GM21447 (cell line): Measurements from ENCODE around the gene ADGRB2.

Experiments used
- ATAC-seq: cut with Tn5 transposase; IDR thresholded peaks from one replicate; pipeline ENCODE4 v1.9.1; 2021; ENCODE audit not compliant: unreplicated experiment

ADGRB2 gene

DNA sequence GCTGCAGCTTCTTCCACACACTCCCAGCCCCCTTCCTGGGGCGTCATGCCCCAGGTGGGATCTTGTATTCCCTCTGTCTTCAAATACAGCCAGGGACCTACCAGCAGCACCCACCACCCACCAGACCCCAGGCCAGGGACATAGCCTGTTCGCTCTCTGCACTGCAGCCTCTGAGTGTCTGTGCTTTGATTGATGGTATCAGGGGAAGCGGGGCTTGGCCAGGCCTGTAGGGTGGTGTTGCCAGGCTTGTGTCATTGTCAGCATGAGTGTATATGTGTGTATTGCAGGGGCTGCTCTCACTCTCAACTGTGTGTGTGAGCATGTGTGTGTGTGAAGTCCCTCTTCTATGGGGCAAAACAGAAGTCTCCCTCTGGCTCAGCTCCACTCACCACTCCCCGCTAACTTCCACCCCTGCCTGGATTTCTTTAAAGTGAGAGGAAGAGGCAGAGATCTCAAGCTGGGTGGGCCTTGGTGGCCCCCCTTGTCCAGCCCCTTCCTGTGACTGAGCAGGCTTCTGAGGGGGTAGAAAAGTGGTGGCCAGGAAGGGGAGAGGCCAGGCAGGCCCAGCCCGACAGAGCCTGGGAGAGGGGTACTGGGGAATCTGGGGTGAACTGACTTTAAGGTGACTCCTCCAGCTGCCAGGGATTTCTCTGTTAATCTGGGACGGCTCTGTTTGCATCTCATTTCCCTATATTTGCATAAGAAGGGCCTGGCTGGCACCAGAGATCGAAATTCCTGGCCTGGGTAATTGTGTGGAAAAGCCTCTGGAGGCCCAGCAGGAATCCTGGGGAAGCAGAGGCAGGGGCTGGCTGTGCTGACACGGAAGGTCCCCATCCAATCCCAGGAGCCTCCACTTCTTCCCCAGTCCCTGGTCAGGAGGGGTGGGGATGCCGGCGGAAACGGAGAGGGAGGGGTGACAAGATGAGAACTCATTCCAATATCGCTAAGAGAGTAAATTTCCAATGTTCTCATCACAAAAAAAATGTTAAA is 18.6 kb upstream of the ADGRB2 start:
- no peak for ATAC-seq

GRCh38 chr1:31781756-31782371 is 17.7 kb upstream of the ADGRB2 start:
- ATAC-seq: no peak

DNA sequence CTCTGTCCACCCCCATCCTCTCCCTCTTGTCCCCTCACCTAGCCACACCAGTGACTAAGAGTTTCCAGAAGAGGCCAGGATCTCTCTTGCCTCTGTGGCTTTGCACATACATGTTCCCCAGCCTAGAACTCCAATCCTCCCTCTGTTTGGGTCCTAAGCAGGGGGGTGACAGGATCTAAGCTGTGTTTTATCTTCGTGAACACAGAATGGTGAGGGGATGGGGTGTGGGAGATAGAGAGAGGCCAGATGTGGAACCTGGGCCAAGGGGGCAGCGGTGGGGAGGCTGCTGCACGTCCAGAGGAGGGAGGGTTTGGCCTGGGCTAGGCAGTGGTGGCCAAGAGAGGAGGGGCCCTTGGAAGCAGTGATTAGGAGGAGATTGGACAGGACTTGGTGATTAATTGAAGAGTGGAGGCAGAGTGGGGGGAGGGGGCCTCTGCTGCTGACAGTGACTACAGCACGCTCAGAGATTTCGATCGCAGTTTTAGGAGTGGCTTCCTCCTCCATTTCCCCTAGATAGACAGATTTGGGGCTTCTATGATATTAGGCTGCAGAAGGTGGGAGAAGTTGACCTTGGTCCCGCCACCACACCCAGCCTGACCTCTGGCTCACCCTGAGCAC is 17.1 kb upstream of the ADGRB2 start:
- ATAC-seq: no peak

DNA sequence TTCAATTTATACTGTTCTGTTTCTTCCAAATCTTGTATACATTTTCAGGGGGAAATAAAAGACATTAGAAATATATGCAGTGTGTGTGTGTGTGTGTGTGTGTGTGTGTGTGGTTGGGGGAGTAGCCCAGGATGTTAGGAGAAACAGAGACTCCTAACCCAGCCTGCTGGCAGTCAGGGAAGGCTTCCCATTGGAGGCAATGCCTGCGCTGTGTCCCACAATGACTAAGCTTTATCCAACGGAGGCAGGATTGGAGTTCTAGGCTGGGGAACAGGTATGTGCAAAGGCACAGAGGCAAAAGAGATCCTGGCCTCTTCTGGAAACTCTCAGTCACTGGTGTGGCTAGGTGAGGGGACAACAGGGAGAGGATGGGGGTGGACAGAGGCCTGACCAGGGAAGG is 16.5 kb upstream of the ADGRB2 start:
- ATAC-seq: no peak

- ATAC-seq: no peak
Observed at GRCh38 chr1:31779687-31780086, 15.5 kb upstream of the ADGRB2 start.

GRCh38 chr1:31778763-31779488 is 14.8 kb upstream of the ADGRB2 start:
- no peak for ATAC-seq

DNA sequence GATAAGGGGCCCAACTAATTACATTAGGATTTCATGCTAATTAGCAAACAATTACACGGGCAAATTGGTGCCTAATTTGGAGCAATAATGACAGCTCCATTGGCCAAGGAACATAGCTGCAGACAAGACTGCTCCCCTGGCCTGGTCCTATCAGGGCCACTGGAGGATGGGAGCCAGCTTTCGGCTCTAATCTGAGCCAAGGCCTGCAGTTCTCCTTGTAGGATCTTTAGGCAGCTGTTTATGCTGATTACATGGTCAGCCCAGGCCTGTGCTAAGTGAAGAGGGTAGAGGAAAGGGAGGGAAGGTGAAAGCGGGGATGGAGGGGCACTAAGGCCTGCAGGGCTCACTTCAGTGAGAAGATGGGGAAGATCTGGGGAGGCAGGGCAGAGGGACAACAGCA is 12.4 kb upstream of the ADGRB2 start:
- no peak for ATAC-seq

- no peak for ATAC-seq
Observed at GRCh38 chr1:31776032-31776431, 11.9 kb upstream of the ADGRB2 start.

- ATAC-seq: no peak
Observed at GRCh38 chr1:31775210-31775999, 11.3 kb upstream of the ADGRB2 start.

GRCh38 chr1:31774495-31774894 is 10.4 kb upstream of the ADGRB2 start:
- no peak for ATAC-seq

DNA sequence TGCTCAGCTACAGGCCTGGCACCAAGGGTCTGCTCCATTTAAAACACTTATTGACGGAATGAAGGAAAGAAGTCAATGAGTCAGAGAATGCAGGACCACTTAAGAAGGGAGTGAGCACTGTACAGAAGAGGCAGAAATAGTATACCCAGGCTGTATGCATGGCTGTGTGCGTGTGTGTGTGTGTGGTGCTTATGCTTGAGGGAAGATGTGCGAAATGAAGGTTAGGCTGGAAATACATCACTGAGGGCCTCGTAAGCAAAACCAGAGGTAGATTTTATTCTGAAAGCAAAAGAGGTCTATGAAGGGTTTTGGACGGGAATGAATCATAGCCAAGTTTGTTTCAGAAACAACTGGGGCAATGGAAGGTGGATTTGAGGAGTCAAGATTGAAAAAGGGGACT is 9.7 kb upstream of the ADGRB2 start:
- no peak for ATAC-seq

DNA sequence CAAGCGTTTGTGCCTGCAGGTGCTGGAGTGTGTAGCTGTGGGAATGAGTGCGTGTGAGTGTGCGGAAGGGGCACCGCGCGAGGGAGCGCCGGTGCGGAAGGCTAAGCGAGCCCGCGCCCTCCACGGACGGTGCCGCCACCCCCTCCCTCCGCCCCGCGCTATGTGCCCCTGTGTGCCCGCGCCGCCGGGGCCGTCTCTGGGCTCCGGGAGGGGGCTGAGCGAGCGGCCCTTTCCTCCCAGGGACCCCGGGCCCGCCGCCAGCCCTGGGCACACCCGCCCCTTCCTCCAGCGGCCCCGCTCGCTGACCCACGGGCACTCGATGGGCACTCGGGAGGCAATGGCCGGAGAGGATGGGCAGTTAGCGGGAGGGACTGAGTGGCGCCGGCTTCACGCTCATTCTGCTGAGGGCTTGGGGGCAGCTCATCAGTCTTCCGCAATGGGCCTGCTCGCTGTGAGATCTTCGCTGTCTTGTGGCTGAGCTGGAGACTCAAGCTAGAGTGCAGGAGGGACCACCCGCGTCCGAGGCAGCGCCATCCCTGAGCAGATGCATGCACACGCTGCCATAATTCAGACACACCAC is 8.6 kb upstream of the ADGRB2 start:
- ATAC-seq: no peak

- no peak for ATAC-seq
Observed at GRCh38 chr1:31771891-31772668, 7.9 kb upstream of the ADGRB2 start.

DNA sequence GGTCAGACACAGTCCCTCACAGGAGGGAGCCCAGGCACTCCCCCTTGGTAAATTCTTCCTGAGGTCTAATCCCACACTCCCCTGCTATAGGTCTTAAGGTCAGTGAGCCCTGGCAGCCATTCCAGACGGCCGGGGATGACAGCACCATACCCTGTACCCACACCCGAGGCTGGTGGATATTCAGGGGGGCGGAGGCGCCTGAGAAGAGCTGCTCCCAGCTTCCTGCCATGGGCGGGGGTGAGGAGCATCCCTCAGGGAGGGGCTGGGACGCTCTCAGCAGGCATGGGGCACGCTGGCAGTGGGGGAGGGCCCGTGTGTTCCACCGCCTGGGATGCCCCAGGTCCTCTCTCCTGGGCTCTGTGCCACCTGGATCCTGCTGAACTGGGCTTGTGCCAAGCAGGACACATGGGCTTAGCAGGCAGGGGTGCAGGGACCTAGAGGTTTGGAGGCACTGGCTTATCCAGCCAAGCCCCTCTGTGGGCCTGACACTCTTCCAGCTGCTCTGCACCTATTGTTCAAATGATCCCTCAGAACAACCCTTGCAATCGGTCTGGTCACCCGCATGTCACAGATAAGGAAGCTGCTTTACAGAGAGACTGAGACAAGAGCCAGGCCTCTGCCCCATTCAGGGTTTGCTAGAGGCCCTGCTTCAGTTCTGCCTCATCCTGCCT is 5.7 kb upstream of the ADGRB2 start:
- no peak for ATAC-seq

DNA sequence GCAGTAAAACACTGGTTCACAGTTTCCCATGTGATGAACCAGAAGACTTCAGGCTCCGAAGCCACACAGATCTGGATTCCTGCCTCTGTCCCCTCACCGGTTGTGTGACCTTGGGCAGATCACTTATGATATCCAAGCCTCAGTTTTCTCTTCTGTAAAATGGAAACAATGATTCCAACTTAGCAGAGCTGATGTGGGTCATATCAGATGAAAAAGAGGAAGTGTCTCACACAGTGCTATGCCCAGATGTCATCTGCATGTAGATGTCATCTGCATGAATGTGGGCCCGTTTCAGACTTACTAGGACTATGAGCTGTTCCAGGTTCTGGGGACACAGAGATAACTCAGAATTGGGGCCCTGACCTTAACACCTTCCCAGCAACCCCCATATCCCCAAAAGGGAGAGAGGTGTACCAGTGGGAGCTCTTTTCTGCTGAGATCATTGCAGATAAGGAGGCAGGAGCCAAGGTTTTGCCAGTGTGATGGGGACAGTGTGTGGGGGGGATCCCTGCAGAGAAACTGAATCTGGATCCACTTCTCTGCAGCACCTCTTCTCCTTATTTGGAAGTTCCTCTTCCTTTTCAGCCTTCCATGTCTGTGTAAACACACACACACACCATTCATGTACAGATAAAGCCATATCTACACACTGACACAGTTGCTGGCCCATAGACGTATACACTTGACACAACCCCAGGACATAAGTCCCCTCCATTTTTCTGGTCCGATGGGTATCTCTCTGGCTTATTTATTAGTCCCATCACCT is 5.0 kb upstream of the ADGRB2 start:
- no peak for ATAC-seq

- no peak for ATAC-seq
Observed at GRCh38 chr1:31768407-31768907, 4.3 kb upstream of the ADGRB2 start.

DNA sequence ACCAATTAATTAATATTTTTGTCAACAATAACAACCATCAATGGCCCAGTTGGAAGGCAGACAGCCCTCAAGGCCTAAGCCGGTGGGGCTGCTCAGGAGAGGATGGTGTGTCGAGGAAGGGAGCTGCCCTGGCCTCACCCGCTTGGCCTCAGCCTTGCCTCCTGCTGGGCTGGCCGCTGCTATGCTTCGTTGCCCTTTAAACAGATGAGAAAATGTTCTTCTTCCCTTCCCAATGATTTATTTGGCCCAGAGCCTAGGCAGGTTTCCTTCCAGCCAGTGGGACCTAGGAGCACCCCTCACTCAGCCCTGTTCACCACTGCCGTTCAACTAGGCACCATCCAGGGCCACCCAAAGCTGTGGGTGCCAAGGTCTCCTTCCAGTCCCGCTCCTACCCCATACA is 3.1 kb upstream of the ADGRB2 start:
- no peak for ATAC-seq

GRCh38 chr1:31765516-31765915 is 1.4 kb upstream of the ADGRB2 start:
- no peak for ATAC-seq
